ENCODE measurements around the gene C2CD3.

The C2CD3 gene, protein sequence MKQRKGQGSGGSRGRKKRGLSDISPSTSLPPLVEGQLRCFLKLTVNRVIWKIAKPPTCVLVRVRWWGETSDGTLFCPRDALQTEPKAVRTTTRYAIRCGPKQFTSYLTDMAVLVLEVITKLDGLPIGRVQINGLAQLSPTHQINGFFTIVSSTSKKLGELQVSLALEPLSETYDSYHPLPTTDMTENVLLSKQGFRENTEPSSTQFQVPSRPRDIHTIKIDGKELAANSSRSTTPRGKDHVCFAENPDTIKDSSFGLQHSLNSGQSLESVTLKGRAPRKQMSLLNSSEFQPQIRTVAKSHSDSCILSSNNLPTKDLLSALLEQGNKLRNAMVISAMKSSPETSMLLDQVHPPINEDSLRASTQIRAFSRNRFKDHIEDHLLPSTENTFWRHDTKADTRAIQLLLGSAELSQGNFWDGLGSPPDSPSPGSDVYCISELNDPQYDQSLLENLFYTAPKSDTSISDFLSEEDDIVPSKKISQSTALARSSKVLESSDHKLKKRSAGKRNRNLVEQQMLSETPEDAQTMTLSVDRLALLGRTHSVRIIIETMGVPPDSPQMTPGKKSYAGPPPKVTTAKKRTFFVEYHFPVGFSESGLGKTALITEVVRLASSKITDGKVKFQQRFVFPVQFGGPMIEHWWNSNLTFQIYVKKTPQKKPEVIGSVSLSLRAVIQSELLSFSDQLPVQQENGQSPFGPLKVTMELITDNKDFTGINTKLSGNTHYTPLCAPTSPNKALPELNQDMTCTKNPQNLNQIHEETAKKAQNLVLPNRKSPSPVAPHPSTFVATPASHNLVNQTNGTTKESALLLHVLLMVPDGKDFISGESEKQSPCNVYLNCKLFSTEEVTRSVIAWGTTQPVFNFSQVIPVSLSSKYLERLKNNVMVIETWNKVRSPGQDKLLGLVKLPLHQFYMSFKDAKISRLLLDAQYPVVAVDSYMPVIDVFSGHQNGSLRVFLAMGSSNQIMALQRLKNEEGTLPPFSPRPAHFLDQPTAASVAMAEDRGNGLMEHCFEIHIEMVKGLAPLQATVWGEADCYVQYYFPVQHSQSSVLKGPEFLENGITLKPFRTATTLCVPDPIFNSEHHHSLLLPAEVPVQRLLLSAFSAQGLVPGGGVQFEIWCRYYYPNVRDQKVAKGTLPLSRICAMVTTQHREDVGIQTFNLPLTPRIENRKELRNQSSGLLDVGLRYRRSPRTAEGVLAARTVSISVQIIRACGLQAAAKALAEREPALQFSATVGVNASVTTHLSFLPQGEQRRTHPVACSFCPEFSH (N-terminal part only)

DNA sequence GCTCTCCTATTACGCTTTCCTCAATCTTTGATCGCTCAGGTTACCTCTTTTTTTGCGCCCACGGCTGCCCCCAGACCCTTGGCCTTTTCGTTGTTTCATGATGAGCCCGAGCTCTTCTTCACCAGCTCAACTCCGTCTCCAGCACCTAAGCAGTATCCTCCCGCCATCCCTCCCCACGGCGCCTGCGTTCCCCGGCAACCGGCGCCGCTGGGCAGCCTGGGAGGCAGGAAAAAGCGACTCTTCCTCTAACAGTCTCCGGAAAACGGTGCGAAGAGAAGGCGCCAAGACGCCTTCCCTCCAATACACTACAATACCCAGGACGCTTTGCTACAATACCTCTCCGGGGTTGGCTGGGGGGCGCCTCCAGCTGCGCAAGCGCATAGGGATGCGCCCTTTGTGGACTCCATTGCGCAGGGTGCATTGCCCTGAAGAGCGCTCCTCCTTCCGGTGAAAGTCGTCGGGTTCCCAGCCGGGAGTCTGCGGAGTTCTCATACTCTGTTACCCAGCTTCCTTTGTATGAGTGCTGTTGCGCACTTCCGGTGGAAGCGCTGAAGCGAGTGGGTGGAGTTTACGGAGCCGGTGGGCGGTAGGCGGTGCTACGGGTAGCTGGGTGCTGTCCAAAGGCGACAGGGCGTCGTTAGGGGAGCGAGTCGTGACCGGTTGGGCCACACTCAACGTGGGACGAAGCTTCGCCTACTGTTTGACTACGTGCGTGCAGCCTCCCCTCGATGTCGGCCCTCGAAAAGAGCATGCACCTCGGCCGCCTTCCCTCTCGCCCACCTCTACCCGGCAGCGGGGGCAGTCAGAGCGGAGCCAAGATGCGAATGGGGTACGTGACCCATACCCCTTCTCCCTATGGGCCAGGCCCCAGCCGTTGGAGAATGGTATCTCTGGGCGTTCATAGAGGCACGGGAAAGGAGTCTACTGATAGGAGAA lies at the start of gene C2CD3, which contains the start of gene PPME1:
Gene C2CD3 (minus strand): TSS at position 309 of the 936 bp plus-strand sequence. CDS start 210 bp downstream, at position 99.
Gene PPME1 (plus strand): TSS at position 596 of the 936 bp plus-strand sequence. CDS start 133 bp downstream, at position 729.
- DNase-seq (ENCODE audit: low spot score): peak; percentile 95
- in situ Hi-C loops (cut with MboI; ENCODE audit: low sequenced_read_pairs, unreplicated experiment): no loop called here
- TF ChIP-seq CTCF (IDR thresholded peaks at IDR 0.05; ENCODE audit: borderline replicate concordance, control extremely low read depth, extremely low read depth, insufficient read depth, missing control alignments): no peak

DNA sequence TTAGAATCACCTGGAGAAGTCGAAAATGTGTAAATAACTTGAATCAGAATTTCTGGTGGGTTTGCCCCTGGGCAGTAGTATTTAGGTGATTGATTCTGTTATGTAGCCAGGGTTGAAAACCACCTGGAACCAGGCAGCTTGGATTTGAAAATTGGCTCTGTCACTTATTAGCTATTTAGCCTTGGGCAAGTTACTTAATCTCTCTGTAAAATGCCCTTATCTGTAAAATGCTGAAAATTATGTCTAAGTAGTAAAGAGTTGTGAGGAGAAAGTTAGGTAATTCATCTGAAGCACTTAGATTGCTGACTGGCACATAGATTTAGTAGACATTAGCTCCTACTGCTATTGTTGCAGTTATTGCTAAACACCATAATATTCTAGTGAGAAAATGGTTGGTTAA lies 49.6 kb upstream of the C2CD3 start:
- in situ Hi-C loops (cut with MboI; ENCODE audit: low sequenced_read_pairs, unreplicated experiment): no loop called here
- no peak for DNase-seq (ENCODE audit: low spot score)
- TF ChIP-seq CTCF (IDR thresholded peaks at IDR 0.05; ENCODE audit: borderline replicate concordance, control extremely low read depth, extremely low read depth, insufficient read depth, missing control alignments): no peak

DNA sequence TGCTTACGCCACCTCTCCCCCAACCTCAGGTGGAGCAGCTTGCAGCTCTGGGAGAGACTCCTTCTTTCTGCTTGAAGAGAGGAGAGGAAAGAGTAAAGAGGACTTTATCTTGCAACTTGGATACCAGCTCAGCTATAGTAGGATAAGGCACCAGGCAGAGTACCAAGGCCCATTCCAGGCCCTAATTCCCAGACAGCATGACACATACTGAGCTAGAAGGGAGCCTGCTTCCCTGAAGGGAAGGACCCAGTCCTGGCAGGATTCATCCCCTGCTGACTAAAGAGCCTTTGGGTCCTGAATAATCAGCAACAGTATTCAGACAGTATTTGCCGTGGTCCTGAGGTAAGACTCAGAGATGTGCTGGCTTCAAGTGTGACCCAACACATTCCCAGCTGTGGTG lies 41.7 kb upstream of the C2CD3 start:
- in situ Hi-C loops (cut with MboI; ENCODE audit: low sequenced_read_pairs, unreplicated experiment): no loop called here
- DNase-seq (ENCODE audit: low spot score): no peak
- no peak for TF ChIP-seq CTCF (IDR thresholded peaks at IDR 0.05; ENCODE audit: borderline replicate concordance, control extremely low read depth, extremely low read depth, insufficient read depth, missing control alignments)

GRCh38 chr11:74208507-74208906 lies 37.7 kb upstream of the C2CD3 start:
- in situ Hi-C loops (cut with MboI; ENCODE audit: low sequenced_read_pairs, unreplicated experiment): no loop called here
- TF ChIP-seq CTCF (IDR thresholded peaks at IDR 0.05; ENCODE audit: borderline replicate concordance, control extremely low read depth, extremely low read depth, insufficient read depth, missing control alignments): no peak
- no peak for DNase-seq (ENCODE audit: low spot score)

GRCh38 chr11:74206746-74207145 lies 35.9 kb upstream of the C2CD3 start:
- in situ Hi-C loops (cut with MboI; ENCODE audit: low sequenced_read_pairs, unreplicated experiment): no loop called here
- no peak for TF ChIP-seq CTCF (IDR thresholded peaks at IDR 0.05; ENCODE audit: borderline replicate concordance, control extremely low read depth, extremely low read depth, insufficient read depth, missing control alignments)
- no peak for DNase-seq (ENCODE audit: low spot score)
